Tongue (tissue), 2 donors: ENCODE data around the gene C3. TPM values are rescaled to one million over a fixed set of nuclear protein-coding genes. Genes with fewer than 3 reads are reported as not detected.

ENCODE experiments used
- DNase-seq: peaks from one replicate; pipeline ENCODE4 v3.0.0-alpha.2; 2015
- total RNA-seq: library from RNA; depleted of rRNA; stranded (reverse); fragments of >200 nt; gene quantifications from one replicate; pipeline ENCODE4 v1.2.3, GENCODE V29; 2014

C3 gene
- total RNA-seq, 1 donor from 2014 or later = 27.8 TPM

GRCh38 chr19:6744381-6745301, 24.2 kb upstream of the C3 start:
- DNase-seq = peak; percentile 93

- DNase-seq = no peak
Observed at GRCh38 chr19:6743714-6744380, 23.4 kb upstream of the C3 start.

DNA sequence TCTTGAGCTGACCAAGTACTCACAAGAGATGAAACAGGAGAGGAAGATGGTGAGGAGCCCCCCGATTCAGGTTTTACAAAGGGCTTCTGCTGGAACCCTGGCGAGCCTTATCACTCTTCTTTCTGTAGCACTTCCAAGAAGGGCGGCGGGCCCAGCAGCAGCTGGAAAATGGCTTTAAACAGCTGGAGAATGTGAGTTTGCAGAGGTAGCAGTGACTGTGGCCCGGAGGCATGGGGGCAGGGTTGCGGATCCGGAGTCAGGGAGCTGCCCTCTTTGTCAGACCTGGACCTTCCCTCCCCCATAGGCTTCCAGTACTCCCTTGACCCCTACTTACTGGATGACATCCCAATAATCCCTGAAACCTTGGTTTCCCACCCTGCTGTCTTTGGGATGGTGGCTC, 22.6 kb upstream of the C3 start:
- DNase-seq = no peak

- peak; percentile 81 for DNase-seq
Observed at GRCh38 chr19:6740589-6741343, 20.3 kb upstream of the C3 start.

- peak; percentile 31 for DNase-seq
Observed at GRCh38 chr19:6739883-6740588, 19.6 kb upstream of the C3 start.

GRCh38 chr19:6739390-6739882, 19.0 kb upstream of the C3 start, which contains the start of gene TRIP10:
TSS of gene TRIP10 (plus strand) at chr19:6739680. CDS start at chr19:6739762, 82 bp downstream.
- DNase-seq = peak; percentile 95

DNA sequence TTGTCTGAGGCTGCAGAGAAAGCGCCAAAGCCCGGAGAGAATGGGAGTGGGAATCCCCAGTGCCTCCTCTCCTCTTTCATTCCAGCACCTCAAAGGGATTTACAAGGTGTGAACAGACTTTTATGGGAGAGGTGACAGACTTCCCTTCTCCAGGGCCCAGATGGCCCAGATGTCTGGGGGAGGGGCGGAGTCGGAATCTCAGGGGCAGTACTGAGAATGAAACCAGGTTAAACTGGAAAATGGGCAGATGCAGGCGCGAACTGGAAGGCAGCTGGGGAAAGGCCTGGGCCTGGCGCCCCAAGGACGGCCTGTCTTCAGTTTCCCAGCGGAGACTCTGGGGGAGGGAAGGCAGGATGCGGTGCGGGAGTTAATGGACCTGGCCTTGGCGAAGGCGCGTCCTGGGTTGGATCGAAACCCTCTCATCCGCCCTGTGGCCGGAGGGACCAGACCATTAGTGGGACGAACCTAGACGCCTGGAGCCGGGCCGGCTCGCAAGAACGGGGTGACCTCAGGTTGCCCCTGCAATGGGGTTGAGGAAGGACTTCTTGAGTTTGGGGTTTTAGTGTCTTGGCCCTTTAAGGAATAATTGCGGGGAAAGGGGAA, 18.4 kb upstream of the C3 start:
- no peak for DNase-seq

DNA sequence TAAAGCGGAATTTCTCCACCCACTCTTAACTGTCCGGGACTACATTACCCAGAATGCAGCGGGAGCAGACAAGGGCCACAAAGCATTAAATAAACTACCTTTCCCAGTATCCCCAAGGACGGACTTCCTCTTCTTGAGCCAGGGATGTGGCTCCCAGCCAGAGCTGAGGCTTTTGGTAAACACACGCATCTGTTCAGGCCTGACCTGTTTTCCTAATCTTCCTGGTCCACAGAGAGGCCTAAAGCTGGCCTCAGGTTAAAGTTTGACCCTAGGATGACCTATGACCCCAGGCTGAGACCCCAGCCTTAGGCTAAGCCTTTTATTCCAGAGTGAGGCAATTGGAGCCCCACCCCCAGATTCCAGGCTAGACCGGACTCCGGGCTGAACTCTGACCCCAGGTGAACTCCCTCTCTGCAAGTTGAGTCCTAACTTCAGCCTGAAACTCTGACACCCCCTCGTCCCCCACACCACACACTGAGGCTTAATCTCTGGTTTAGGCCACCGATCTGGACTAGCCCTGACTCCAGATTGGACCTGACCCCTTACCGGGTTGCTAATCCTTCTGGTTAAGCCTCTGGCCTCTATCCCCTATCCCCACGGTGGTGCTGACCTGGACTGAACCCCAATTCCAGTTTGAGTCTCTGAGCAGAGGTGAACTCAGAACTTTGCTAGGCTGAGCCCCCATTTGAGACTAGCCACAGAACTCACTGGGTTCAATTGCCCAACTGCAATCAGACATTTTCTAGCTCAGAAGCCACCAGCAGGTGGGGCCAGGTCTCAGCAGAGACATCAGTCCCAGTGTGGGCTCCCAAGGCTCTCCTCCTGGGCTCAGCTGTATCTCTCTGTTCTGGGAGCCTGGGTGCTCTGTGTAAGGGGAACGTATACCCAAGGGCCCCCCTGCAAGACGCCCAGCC, 17.7 kb upstream of the C3 start:
- DNase-seq = peak; percentile 83

DNA sequence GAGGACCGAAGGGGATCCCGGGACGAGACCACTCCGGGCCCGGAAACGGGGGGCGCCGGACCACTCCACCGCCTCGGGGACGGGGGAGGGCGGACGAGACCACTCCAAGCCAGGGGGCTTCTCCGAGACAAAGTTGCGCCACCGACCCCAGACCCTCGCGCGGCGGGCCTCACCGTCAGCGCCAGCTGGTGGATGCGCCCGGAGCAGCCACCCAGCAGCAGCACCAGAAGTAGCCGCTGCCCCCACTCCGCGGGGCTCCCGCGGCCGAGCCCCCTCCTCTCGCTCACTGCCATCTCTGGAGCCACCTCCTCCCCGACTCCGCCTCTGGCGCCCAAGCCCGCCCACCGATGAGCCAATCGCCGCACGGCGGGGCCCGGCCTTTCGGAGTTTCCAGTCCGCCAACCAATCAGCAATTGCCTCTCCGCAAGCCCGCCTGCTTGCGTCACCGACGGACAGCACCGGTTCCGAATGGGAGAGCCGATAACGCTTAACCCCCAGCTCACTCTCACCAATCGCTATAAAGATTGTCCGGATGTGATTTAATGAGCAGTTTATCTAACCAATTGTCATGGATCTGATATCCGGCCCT, 16.9 kb upstream of the C3 start, which contains the start of gene GPR108:
Gene GPR108 (minus strand): TSS at position 297 of the 589 bp plus-strand sequence. CDS start 4 bp downstream, at position 293.
- peak; percentile 100 for DNase-seq

DNA sequence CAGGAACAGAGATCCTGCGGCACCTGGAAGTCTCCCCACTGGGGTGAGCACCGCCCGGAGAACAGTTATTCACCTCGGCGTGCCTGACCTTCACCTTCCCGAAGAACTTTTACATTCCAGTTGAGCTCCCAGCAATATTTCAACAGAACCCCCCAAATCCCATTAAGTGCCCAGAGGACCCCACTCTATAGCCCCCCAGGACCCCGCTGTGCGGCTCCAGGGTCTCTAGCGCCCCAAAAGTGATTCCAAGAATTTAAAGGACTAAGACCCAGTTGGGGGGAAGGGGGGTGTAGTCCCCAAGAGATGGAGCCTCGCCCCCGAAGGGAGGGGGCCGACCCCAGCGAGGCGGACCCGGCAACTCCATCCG, 16.4 kb upstream of the C3 start:
- DNase-seq = no peak

GRCh38 chr19:6736169-6736916, 15.9 kb upstream of the C3 start:
- DNase-seq = peak; percentile 87

- no peak for DNase-seq
Observed at GRCh38 chr19:6735181-6735911, 14.9 kb upstream of the C3 start.

GRCh38 chr19:6734096-6734696, 13.7 kb upstream of the C3 start:
- no peak for DNase-seq

DNA sequence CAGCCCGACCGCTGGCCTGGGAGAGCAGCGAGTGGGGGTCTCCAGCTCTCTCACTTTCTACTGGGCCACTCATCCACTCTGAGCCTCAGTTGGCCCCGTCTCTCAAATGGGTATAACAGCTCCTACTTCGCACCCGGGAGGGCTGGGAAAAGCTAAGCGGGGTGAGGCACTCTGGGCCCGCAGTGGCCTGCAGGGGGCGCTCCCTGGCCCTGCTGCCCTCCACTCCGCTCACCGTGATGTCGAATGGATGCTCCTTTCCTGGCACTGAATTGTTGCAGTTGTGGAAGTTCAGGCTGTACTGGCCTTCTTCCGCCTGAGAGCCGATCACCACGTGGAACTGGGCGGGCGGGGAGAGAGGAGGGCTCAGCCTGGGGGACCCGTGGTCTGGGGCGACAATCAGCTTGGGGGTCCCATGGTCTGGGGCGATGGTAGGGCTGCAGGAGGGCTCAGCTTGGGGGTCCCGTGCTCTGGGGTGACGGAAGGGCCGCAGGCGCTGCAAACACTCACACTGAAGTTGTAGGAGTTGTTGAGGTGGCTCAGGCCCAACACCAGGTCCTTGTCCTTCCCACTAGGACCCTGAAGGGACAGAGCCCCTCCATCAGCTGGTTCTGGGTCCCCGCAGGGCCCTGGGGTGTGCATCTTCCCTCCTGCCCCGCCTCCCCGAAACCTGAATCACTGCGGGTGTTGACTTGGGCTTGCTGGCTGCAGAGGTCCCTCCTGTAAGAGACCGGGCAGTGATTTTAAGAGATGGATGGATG, 13.1 kb upstream of the C3 start:
- no peak for DNase-seq

DNA sequence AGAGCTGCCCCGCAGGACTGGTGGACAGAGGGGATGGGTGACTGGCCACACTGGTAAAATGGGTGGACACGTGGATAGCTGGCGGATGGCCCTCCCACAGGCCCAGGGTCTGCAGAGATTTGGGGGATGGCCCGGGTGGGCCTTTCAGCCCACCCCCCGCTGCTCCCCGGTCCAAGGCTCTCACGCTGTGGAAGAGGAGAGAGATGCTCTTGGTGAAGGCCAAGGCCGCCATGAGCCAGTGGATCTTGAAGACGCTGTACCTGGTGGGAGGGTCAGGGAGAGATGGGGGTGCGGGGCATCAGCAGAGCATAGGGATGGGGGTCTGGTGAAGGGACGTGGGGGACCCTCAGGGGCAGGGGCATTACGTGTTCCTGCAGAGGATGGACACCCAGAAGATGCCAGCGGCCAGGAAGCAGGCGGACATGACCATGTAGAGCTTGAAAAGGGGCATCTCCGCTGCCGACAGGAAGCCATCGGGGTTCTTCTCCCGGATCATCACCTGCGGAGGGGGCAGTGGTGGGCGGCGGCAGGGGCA, 12.4 kb upstream of the C3 start:
- no peak for DNase-seq

DNA sequence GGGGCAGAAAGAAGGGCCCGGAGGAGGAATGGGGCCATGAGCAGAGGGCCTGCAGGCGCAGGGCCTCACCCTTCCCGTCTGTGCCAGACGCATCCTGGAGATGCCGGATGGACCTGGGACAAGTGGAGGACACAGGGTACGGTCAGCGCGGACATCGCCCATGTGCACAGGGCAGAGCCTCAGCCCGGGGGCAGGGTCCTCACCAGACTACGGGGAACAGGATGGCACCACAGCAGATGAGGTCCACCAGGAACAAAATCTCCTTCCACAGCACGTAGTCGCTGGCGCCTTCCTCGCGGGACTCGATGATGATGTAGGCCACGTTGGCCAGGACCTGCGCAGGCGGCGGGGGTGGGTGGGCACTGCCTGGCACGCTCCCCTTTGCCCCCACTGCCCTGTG, 11.4 kb upstream of the C3 start:
- DNase-seq = no peak
